CD4-positive, alpha-beta T cell (primary cell): ENCODE results near the gene TMPRSS3. TPM values are rescaled to one million over a fixed set of nuclear protein-coding genes. Genes with fewer than 3 reads are reported as not detected.
A peak's percentile ranks its signal among the peaks of the same experiment; 100 is the strongest.

Experiments
- ATAC-seq: fragments of 200-7000 bp; cut with Tn5 transposase; one replicate; pipeline ENCODE4 v1.10.0; 2022; ENCODE audit warnings: mild to moderate bottlenecking; ENCODE audit not compliant: poor library complexity
- CTCF ChIA-PET: fragments of 350-600 bp; sonication (Branson Sonifier 250); formaldehyde crosslinking; loops from one replicate; lab custom pipeline; 2021; ENCODE audit warnings: antibody characterized with exemption, inconsistent platforms; lab: Charles Lee
- POLR2A ChIA-PET: fragments of 350-600 bp; sonication (Branson Sonifier 250); formaldehyde crosslinking; loops from one replicate; lab custom pipeline; 2021; ENCODE audit warnings: antibody characterized with exemption, inconsistent platforms; lab: Charles Lee
- DNase-seq, 14 experiments: peaks; one replicate each; pipeline ENCODE4 v3.0.0-alpha.2; 2013 to 2020; ENCODE audit warnings: mixed read lengths in 2 of 14
- H3K27ac ChIP-seq, 2 donors: one replicate each; pipeline versions ENCODE4 v1.5.1 to v1.7.0; 2013; ENCODE audit warnings: low read length in 2 of 2, low read depth in 1 of 2, mild to moderate bottlenecking in 1 of 2
- H3K27me3 ChIP-seq, 2 experiments: 1 replicate in 1 of 2; 2 replicates in 1 of 2; pipeline versions ENCODE4 v1.6.1 to v1.7.0; 2013; ENCODE audit warnings: low read length in 2 of 2, control low read depth in 1 of 2, mild to moderate bottlenecking in 1 of 2, moderate library complexity in 1 of 2; ENCODE audit not compliant: insufficient read depth in 2 of 2, control insufficient read depth in 1 of 2
- H3K36me3 ChIP-seq: one replicate; pipeline ENCODE4 v1.6.1; 2013; ENCODE audit warnings: low read length, control low read depth; ENCODE audit not compliant: insufficient read depth
- H3K4me1 ChIP-seq: one replicate; pipeline ENCODE4 v1.6.1; 2013; ENCODE audit warnings: low read length, control low read depth; ENCODE audit not compliant: insufficient read depth
- H3K4me3 ChIP-seq: one replicate; pipeline ENCODE4 v1.5.1; 2013; ENCODE audit warnings: mild to moderate bottlenecking, low read length, moderate library complexity
- H3K9me3 ChIP-seq, 2 experiments: 1 replicate in 1 of 2; 2 replicates in 1 of 2; pipeline versions ENCODE4 v1.6.1 to v1.7.0; 2013; ENCODE audit warnings: low read length in 2 of 2, mild to moderate bottlenecking in 2 of 2, control low read depth in 1 of 2, moderate library complexity in 1 of 2; ENCODE audit not compliant: control insufficient read depth in 1 of 2, insufficient read depth in 1 of 2
- H3K27ac Mint-ChIP-seq: one replicate; pipeline ENCODE4 v1.8.0; 2020; ENCODE audit warnings: mixed read lengths
- H3K27me3 Mint-ChIP-seq: one replicate; pipeline ENCODE4 v1.8.0; 2021; ENCODE audit warnings: mixed read lengths
- H3K36me3 Mint-ChIP-seq: one replicate; pipeline ENCODE4 v1.8.0; 2021; ENCODE audit warnings: low read depth, mixed read lengths
- H3K4me1 Mint-ChIP-seq: one replicate; pipeline ENCODE4 v1.8.0; 2021; ENCODE audit warnings: low read depth, mixed read lengths
- H3K4me3 Mint-ChIP-seq: one replicate; pipeline ENCODE4 v1.8.0; 2020; ENCODE audit warnings: mild to moderate bottlenecking, mixed read lengths
- H3K9me3 Mint-ChIP-seq: one replicate; pipeline ENCODE4 v1.8.0; 2020; ENCODE audit warnings: mixed read lengths
- CTCF ChIP-seq: fragments of 200-600 bp; IDR thresholded peaks from one replicate; pipeline ENCODE4 v1.8.0; 2022; ENCODE audit warnings: antibody characterized with exemption, mild to moderate bottlenecking
- intact Hi-C, 2 experiments: fragments of 100-400 bp; cut with DNase I in 1 of 2; cut with micrococcal nuclease in 1 of 2; formaldehyde crosslinking; loops; one replicate each; pipeline versions ENCODE4 v1.15.1 to v1.9.0; 2023 to 2025; cut with DNase I, micrococcal nuclease
- total RNA-seq, 174 experiments: library from RNA in 2 of 174; stranded (reverse) in 2 of 174; gene quantifications; one replicate each; pipeline ENCODE4 v1.2.3 and lab custom pipeline; 2021 to 2026

The TMPRSS3 gene
- total RNA-seq, 2 experiments from 2014 or later: 1.5 TPM

GRCh38 chr21:42432695-42433094, 36.8 kb upstream of the TMPRSS3 start:
- intact Hi-C loops: no loop called here
- Mint-ChIP-seq H3K4me1 (peaks cover 44% of the 10 kb centered on the region), H3K27ac (peak overlapping the region; percentile 89), H3K27me3 (no peaks in the 10 kb centered on the region), H3K36me3 (peaks cover 98% of the 10 kb centered on the region), H3K9me3 (no peaks in the 10 kb centered on the region), H3K4me3 (no peak overlapping the region)
- peaks cover 33% of the 10 kb centered on the region for H3K4me1 ChIP-seq
- H3K4me3 ChIP-seq: no peak overlapping the region
- H3K36me3 ChIP-seq: peaks cover 99% of the 10 kb centered on the region
- H3K27me3 ChIP-seq: no peaks in the 10 kb centered on the region
- ChIA-PET CTCF (no interaction called here), POLR2A (interaction anchor here (1.0 kb wide), 1 partner anchor 28 kb away, joined by 3 read pairs; no protein-coding TSS in a partner anchor)
- TF ChIP-seq CTCF: no peak
- ATAC-seq (no peak), DNase-seq (no peak)
- peaks cover 0 to 5% of the 10 kb centered on the region in 2 experiments for H3K9me3 ChIP-seq
- no peak overlapping the region for H3K27ac ChIP-seq

- TF ChIP-seq CTCF: no peak
- H3K27ac ChIP-seq: peak overlapping the region in 1 of 2 donors; percentile 17
- intact Hi-C loops: no loop called here
- ATAC-seq (no peak), DNase-seq (no peak)
- H3K27me3 ChIP-seq: no peaks in the 10 kb centered on the region
- H3K36me3 ChIP-seq: peaks cover 99% of the 10 kb centered on the region
- peak overlapping the region; percentile 20 for H3K27ac Mint-ChIP-seq
- ChIA-PET POLR2A (interaction anchor here (1.6 kb wide), 1 partner anchor 29 kb away, joined by 5 read pairs; no protein-coding TSS in a partner anchor), CTCF (no interaction called here)
- H3K27me3 Mint-ChIP-seq: no peaks in the 10 kb centered on the region
- peaks cover 97% of the 10 kb centered on the region for H3K36me3 Mint-ChIP-seq
- H3K4me1 ChIP-seq: peaks cover 42% of the 10 kb centered on the region
- peaks cover 0 to 5% of the 10 kb centered on the region in 2 experiments for H3K9me3 ChIP-seq
- H3K9me3 Mint-ChIP-seq: no peaks in the 10 kb centered on the region
- H3K4me3 Mint-ChIP-seq: no peak overlapping the region
- H3K4me1 Mint-ChIP-seq: peaks cover 49% of the 10 kb centered on the region
- no peak overlapping the region for H3K4me3 ChIP-seq
These were observed 35.3 kb upstream of the TMPRSS3 start for GRCh38 chr21:42431196-42431595.

GRCh38 chr21:42430521-42430920, 34.7 kb upstream of the TMPRSS3 start:
- Histone ChIP-seq H3K27me3 (no peaks in the 10 kb centered on the region), H3K27ac (no peak overlapping the region), H3K9me3 (peaks cover 0 to 5% of the 10 kb centered on the region in 2 experiments), H3K4me3 (no peak overlapping the region), H3K36me3 (peaks cover 96% of the 10 kb centered on the region), H3K4me1 (peaks cover 49% of the 10 kb centered on the region)
- Mint-ChIP-seq H3K9me3 (no peaks in the 10 kb centered on the region), H3K27ac (no peak overlapping the region), H3K4me3 (no peak overlapping the region), H3K36me3 (peaks cover 95% of the 10 kb centered on the region), H3K27me3 (no peaks in the 10 kb centered on the region), H3K4me1 (peaks cover 49% of the 10 kb centered on the region)
- ChIA-PET CTCF (no interaction called here), POLR2A (interaction anchor here (1.6 kb wide), 1 partner anchor 28 kb away, joined by 5 read pairs; no protein-coding TSS in a partner anchor)
- intact Hi-C loops: no loop called here
- no peak for TF ChIP-seq CTCF
- no peak for ATAC-seq
- no peak for DNase-seq
